GM19463 (cell line): ENCODE results near the gene ANKRD16.
"Not testable (repeated sequence)": the region's sequence is repeated elsewhere in the genome, so short reads cannot be mapped to it uniquely, and the experiment has no call there.

Experiments
- ATAC-seq: cut with Tn5 transposase; IDR thresholded peaks from one replicate; pipeline ENCODE4 v1.9.1; 2021; ENCODE audit warnings: mild to moderate bottlenecking, moderate library complexity; ENCODE audit not compliant: unreplicated experiment

ANKRD16 gene

DNA sequence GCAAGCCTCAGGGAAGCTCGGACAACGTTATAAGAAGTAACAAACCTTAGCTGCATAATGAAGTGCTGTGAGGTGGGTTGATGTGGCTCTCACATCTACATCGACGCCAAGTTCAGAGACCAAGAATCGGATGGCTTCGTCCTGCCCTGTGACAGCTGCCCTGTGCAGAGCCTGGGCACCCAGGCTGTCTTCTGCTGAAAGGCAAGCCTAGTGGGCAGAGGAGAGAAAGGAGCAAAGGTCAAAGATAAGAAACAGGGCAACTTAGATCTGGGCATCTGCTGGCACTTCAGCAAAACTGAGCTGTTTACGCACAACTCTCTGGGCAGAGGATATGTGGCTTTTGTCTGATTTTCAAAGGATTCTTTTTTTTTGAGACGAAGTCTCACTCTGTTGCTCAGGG, 6.7 kb downstream of the ANKRD16 start:
- no peak for ATAC-seq

GRCh38 chr10:5877041-5877440, 12.7 kb downstream of the ANKRD16 start:
- not testable (repeated sequence) for ATAC-seq

GRCh38 chr10:5876181-5876768, 13.4 kb downstream of the ANKRD16 start:
- ATAC-seq, result no peak

- ATAC-seq, result peak; percentile 91
Measured at GRCh38 chr10:5873515-5873995, 16.1 kb downstream of the ANKRD16 start.

DNA sequence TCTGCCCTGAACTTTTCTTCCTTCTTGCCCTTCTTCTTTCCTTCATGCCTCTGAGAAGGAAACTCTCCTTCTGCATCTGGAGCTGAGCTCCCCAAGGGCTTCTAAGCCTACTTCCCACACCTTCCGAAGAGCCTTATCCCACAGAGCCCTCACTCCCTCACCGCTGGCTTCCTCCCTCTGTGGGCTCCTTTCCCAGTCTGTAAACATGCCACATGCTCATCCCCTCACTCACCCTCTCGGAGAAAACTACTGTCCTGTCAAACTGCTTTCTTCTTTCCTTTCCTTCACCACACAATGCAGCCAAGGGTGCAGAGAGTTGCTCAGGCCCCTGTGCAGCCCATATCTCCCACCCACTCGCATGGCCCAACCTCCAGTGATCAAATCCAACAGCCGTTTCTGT, 18.1 kb downstream of the ANKRD16 start:
- ATAC-seq, result no peak

- no peak for ATAC-seq
Measured at GRCh38 chr10:5869156-5869555, 20.5 kb downstream of the ANKRD16 start.

DNA sequence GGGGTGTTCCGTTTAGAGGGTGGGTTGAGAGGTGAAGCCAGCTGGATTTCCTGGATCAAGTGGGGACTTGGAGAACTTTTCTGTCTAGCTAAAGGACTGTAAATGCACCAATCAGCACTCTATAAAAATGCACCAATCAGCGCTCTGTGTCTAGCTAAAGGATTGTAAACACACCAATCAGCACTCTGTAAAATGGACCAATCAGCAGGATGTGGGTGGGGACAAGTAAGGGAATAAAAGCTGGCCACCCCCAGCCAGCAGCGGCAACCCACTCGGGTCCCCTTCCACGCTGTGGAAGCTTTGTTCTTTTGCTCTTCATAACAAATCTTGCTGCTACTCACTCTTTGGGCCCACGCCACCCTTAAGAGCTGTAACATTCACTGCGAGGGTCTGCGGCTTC, 21.3 kb downstream of the ANKRD16 start:
- ATAC-seq, result not testable (repeated sequence)

- ATAC-seq, result not testable (repeated sequence)
Measured at GRCh38 chr10:5867091-5867615, 22.5 kb downstream of the ANKRD16 start.

GRCh38 chr10:5866451-5867081, 23.1 kb downstream of the ANKRD16 start:
- not testable (repeated sequence) for ATAC-seq

- ATAC-seq, result not testable (repeated sequence)
Measured at GRCh38 chr10:5862981-5863685, 26.6 kb downstream of the ANKRD16 start.

DNA sequence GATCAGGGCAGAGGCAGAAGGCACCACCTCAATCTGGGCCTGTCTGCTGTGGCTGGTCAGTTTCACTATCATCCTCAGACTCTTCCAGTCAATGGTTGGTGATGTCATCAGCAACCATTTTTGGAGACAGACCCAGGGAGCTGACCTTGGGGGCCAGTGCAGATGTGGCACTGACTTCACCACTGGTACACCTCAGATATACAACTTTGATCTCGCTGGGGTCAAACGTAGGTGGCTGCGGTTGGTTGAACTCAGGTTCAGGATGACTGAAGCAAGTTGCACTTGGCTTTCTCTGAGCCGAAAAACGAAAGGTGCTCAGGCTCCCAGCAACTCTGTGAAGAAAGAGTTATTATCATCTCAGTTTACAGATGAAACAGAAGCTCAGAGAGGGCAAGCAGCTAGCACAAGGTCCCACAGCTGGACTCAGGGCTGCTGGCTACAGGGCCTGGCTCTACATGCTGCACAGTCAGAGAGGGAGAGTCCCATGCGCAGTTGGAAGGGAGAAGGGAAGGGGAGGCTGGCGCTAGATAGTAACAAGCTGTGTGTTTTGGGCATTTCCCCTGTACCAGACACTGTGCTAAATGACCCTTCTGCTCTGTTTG, 27.2 kb downstream of the ANKRD16 start:
- ATAC-seq, result peak; percentile 94

GRCh38 chr10:5860066-5860465, 29.6 kb downstream of the ANKRD16 start:
- ATAC-seq, result no peak

DNA sequence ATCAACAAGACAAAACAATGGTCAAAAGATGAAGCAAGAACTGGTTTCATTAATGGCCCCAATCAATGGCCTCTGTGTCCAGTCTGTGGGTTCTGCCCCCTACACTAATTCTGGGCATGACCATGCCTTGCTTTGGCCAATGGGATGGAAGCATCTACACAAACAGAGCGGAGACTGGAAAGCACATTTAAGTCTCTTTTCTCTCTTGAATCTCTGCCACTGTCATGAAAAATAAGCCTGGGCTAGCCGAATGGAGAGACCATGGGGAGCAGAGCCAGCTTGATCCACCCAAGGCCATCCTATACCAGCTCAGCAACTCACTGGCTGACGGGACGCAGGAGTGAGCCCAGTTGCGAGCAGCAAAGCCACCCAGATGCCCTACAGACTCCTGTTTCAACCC, 30.9 kb downstream of the ANKRD16 start:
- no peak for ATAC-seq

GRCh38 chr10:5856701-5857004, 33.0 kb downstream of the ANKRD16 start:
- no peak for ATAC-seq

DNA sequence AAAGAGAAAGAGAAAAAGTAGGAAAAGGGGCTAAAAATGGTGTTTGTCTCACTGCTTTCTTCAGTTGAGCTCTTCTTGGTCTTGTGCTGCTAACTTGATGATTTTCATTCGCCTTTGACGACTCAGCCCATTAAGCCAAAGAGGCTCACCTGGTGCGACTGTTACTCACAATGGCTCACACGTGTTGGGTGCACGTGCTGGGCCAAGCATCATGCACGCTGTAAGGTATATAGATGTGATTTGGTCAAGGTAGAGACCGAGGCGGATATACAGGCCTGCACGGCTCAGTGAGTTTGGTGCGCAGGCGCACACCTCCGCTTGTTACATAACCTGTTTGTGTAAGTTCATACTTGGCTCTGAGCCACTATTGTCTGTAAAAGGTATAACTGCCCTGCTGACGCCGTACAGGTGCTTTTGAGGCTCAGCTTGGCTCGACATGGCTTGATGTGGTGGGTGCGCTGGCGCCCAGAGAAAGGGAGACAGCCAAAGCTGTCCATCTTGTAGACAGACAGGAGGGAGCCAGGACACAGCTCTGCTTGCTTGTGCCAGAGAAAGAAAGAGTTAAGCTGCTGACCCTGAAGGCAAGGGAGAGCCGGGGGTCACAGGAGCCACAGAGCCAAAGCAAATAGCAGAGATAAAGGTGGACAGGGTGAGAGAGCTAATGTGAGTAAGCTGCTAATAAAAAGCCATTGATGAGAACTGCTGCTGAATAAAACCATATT, 33.6 kb downstream of the ANKRD16 start:
- no peak for ATAC-seq

GRCh38 chr10:5854131-5854475, 35.6 kb downstream of the ANKRD16 start:
- ATAC-seq, result no peak

DNA sequence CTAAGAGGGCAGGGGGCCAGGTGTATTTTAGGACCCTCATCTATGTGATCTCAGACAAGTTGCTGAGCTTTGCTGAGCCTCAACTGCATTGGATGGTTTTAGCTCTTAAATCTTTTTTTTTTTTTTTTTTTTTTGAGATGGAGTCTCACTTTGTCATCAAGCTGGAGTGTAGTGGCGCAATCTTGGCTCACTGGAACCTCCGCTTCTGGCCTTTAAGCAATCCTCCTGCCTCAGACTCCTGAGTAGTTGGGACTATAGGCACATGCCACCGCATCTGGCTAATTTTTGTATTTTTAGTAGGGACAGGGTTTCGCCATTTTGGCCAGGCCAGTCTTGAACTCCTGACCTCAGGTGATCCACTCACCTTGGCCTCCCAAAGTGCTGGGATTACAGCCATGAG, 43.0 kb downstream of the ANKRD16 start:
- not testable (repeated sequence) for ATAC-seq

- no peak for ATAC-seq
Measured at GRCh38 chr10:5844345-5845055, 45.2 kb downstream of the ANKRD16 start.

- ATAC-seq, result no peak
Measured at GRCh38 chr10:5843686-5844344, 45.9 kb downstream of the ANKRD16 start.

DNA sequence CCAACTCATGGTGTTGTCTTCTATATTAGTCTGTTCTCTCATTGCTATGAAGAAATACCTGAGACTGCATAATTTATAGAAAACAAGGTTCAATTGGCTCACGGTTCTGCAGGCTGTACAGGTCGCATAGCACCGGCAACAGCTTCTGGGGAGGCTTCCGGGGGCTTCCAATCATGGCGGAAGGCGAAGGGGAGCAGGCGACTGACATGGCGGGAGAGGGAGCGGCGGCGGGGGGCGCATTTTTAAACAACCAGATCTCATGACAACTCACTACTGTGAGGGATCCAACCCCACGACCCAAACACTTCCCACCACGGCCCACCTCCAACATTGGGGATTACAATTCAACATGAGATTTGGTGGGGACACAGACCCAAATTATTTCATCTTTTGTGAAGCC, 47.7 kb downstream of the ANKRD16 start:
- ATAC-seq, result no peak
